GM19324 (cell line): ENCODE results near the gene DOCK1.
"Not testable (repeated sequence)": the region's sequence is repeated elsewhere in the genome, so short reads cannot be mapped to it uniquely, and the experiment has no call there.

Experiments
- ATAC-seq: cut with Tn5 transposase; IDR thresholded peaks from one replicate; pipeline ENCODE4 v1.9.1; 2021; ENCODE audit warnings: mild to moderate bottlenecking, moderate library complexity; ENCODE audit not compliant: unreplicated experiment, low FRiP score

Gene DOCK1

GRCh38 chr10:126904818-126905701 is at the start of gene DOCK1:
Gene DOCK1, plus strand, starts transcription at chr10:126905428. Its CDS starts 90 bp downstream, at chr10:126905518.
- no peak for ATAC-seq

GRCh38 chr10:126857178-126857806 is 47.9 kb upstream of the DOCK1 start:
- ATAC-seq: no peak

GRCh38 chr10:126867567-126868365 is 37.5 kb upstream of the DOCK1 start:
- no peak for ATAC-seq

GRCh38 chr10:126868371-126868770 is 36.9 kb upstream of the DOCK1 start:
- no peak for ATAC-seq

GRCh38 chr10:126872135-126872534 is 33.1 kb upstream of the DOCK1 start:
- ATAC-seq: no peak

- no peak for ATAC-seq
These were observed 32.5 kb upstream of the DOCK1 start for GRCh38 chr10:126872768-126873167.

- no peak for ATAC-seq
These were observed 28.8 kb upstream of the DOCK1 start for GRCh38 chr10:126876456-126876855.

- ATAC-seq: no peak
These were observed 27.8 kb upstream of the DOCK1 start for GRCh38 chr10:126877390-126877789.

- no peak for ATAC-seq
These were observed 26.6 kb upstream of the DOCK1 start for GRCh38 chr10:126878594-126878993.

GRCh38 chr10:126880926-126881325 is 24.3 kb upstream of the DOCK1 start:
- no peak for ATAC-seq

GRCh38 chr10:126882055-126882454 is 23.2 kb upstream of the DOCK1 start:
- ATAC-seq: not testable (repeated sequence)

GRCh38 chr10:126888436-126888835 is 16.8 kb upstream of the DOCK1 start:
- not testable (repeated sequence) for ATAC-seq

- ATAC-seq: no peak
These were observed 15.8 kb upstream of the DOCK1 start for GRCh38 chr10:126889421-126889820.

- not testable (repeated sequence) for ATAC-seq
These were observed 14.4 kb upstream of the DOCK1 start for GRCh38 chr10:126890797-126891196.

- no peak for ATAC-seq
These were observed 12.7 kb upstream of the DOCK1 start for GRCh38 chr10:126892226-126893175.

GRCh38 chr10:126893206-126893605 is 12.0 kb upstream of the DOCK1 start:
- no peak for ATAC-seq

- no peak for ATAC-seq
These were observed 11.4 kb upstream of the DOCK1 start for GRCh38 chr10:126893841-126894240.

- no peak for ATAC-seq
These were observed 9.9 kb upstream of the DOCK1 start for GRCh38 chr10:126895214-126895781.

GRCh38 chr10:126898460-126898859 is 6.8 kb upstream of the DOCK1 start:
- no peak for ATAC-seq

GRCh38 chr10:126899529-126899928 is 5.7 kb upstream of the DOCK1 start:
- ATAC-seq: not testable (repeated sequence)
